ENCODE measurements around the gene GALNTL6. TPM values are rescaled to one million over a fixed set of nuclear protein-coding genes. Genes with fewer than 3 reads are reported as not detected.
"Not testable (repeated sequence)": the region's sequence is repeated elsewhere in the genome, so short reads cannot be mapped to it uniquely, and the experiment has no call there.

GALNTL6 gene
- total and polyA plus RNA-seq, 8 donors: 0.15 to 0.87 (median 0.58) TPM; not detected in 3

GRCh38 chr4:172874944-172875343, 1061.7 kb downstream of the GALNTL6 start:
- intact Hi-C loops (cut with DNase I; ENCODE audit: low total_unique reads): no loop called here
- Histone ChIP-seq H3K4me1 (peaks cover 0 to 6% (median 2%) of the 10 kb centered on the region in 4 donors), H3K9me3 (no peaks in the 10 kb centered on the region)

GRCh38 chr4:172876394-172876793, 1063.2 kb downstream of the GALNTL6 start:
- no peak for TF ChIP-seq CTCF (IDR thresholded peaks at IDR 0.05)
- no peak for TF ChIP-seq EP300 (IDR thresholded peaks at IDR 0.05)
- TF ChIP-seq POLR2A (IDR thresholded peaks at IDR 0.05): no peak
- TF ChIP-seq POLR2AphosphoS5 (IDR thresholded peaks at IDR 0.05): no peak
- Histone ChIP-seq H3K4me1 (peaks cover 0 to 6% (median 2%) of the 10 kb centered on the region in 4 donors), H3K36me3 (no peaks in the 10 kb centered on the region), H3K27ac (no peak overlapping the region), H3K9me3 (no peaks in the 10 kb centered on the region), H3K27me3 (no peaks in the 10 kb centered on the region), H3K4me3 (no peak overlapping the region)
- WGBS, 5 donors: 21 to 62% (median 32%) methylated on average over 2 of the region's 2 CpGs
- intact Hi-C loops (cut with DNase I; ENCODE audit: low total_unique reads): no loop called here
- DNase-seq: no peak

More at GRCh38 chr4:172874944-172875343, 1061.7 kb downstream of the GALNTL6 start:
- DNase-seq: no peak
- no peak for TF ChIP-seq POLR2A (IDR thresholded peaks at IDR 0.05)
- no peak for TF ChIP-seq EP300 (IDR thresholded peaks at IDR 0.05)
- TF ChIP-seq CTCF (IDR thresholded peaks at IDR 0.05): no peak
- TF ChIP-seq POLR2AphosphoS5 (IDR thresholded peaks at IDR 0.05): no peak
- Histone ChIP-seq H3K27me3 (no peaks in the 10 kb centered on the region), H3K36me3 (no peaks in the 10 kb centered on the region), H3K4me3 (no peak overlapping the region), H3K27ac (no peak overlapping the region)
- WGBS, 5 donors: 88 to 93% (median 92%) methylated on average over 2 to 3 of the region's 3 CpGs

GRCh38 chr4:172881645-172882044, 1068.4 kb downstream of the GALNTL6 start:
- WGBS, 5 donors: 85 to 94% (median 89%) methylated on average over 6 of the region's 6 CpGs
- H3K27ac ChIP-seq: no peak overlapping the region
- DNase-seq: no peak
- H3K27me3 ChIP-seq: no peaks in the 10 kb centered on the region
- H3K4me3 ChIP-seq: no peak overlapping the region
- H3K36me3 ChIP-seq: no peaks in the 10 kb centered on the region
- TF ChIP-seq POLR2AphosphoS5 (IDR thresholded peaks at IDR 0.05) (no peak), POLR2A (IDR thresholded peaks at IDR 0.05) (no peak), CTCF (IDR thresholded peaks at IDR 0.05) (no peak), EP300 (IDR thresholded peaks at IDR 0.05) (no peak)
- peaks cover 0 to under 1% (median 0%) of the 10 kb centered on the region in 4 donors for H3K4me1 ChIP-seq
- intact Hi-C loops (cut with DNase I; ENCODE audit: low total_unique reads): no loop called here
- no peaks in the 10 kb centered on the region for H3K9me3 ChIP-seq

- WGBS, 5 donors: 88 to 99% (median 94%) methylated on average over 3 of the region's 3 CpGs
- intact Hi-C loops (cut with DNase I; ENCODE audit: low total_unique reads): not testable (repeated sequence)
Measured at GRCh38 chr4:172887358-172887757, 1074.2 kb downstream of the GALNTL6 start.

GRCh38 chr4:172887959-172888358, 1074.8 kb downstream of the GALNTL6 start:
- H3K36me3 ChIP-seq: no peaks in the 10 kb centered on the region
- peaks cover 0 to 9% (median 0%) of the 10 kb centered on the region in 4 donors for H3K9me3 ChIP-seq
- DNase-seq: no peak
- intact Hi-C loops (cut with DNase I; ENCODE audit: low total_unique reads): no loop called here
- TF ChIP-seq POLR2A (IDR thresholded peaks at IDR 0.05) (no peak), EP300 (IDR thresholded peaks at IDR 0.05) (no peak), CTCF (IDR thresholded peaks at IDR 0.05) (no peak)
- no peaks in the 10 kb centered on the region for H3K4me1 ChIP-seq
- no peaks in the 10 kb centered on the region for H3K27me3 ChIP-seq
- no peak overlapping the region for H3K4me3 ChIP-seq
- 72 to 80% (median 77%) methylated on average over 2 of the region's 2 CpGs for WGBS, 5 donors
- H3K27ac ChIP-seq: no peak overlapping the region

More at GRCh38 chr4:172887358-172887757, 1074.2 kb downstream of the GALNTL6 start:
- H3K4me3 ChIP-seq, H3K9me3 ChIP-seq, H3K4me1 ChIP-seq, H3K27ac ChIP-seq, DNase-seq, H3K27me3 ChIP-seq, H3K36me3 ChIP-seq: not testable (repeated sequence)

Data from stomach (tissue), 9 donors.